Fibroblast of the conjunctiva (primary cell): ENCODE results near the gene MID1.

ENCODE experiments used
- DNase-seq: peaks from one replicate; pipeline ENCODE4 v3.0.0-alpha.2; 2010; ENCODE audit warnings: low read depth

The MID1 gene

GRCh38 chrX:10529344-10529743 lies 91.0 kb downstream of the MID1 start:
- DNase-seq, result no peak

- peak; percentile 61 for DNase-seq
These were observed 93.9 kb downstream of the MID1 start for GRCh38 chrX:10526451-10526850.

DNA sequence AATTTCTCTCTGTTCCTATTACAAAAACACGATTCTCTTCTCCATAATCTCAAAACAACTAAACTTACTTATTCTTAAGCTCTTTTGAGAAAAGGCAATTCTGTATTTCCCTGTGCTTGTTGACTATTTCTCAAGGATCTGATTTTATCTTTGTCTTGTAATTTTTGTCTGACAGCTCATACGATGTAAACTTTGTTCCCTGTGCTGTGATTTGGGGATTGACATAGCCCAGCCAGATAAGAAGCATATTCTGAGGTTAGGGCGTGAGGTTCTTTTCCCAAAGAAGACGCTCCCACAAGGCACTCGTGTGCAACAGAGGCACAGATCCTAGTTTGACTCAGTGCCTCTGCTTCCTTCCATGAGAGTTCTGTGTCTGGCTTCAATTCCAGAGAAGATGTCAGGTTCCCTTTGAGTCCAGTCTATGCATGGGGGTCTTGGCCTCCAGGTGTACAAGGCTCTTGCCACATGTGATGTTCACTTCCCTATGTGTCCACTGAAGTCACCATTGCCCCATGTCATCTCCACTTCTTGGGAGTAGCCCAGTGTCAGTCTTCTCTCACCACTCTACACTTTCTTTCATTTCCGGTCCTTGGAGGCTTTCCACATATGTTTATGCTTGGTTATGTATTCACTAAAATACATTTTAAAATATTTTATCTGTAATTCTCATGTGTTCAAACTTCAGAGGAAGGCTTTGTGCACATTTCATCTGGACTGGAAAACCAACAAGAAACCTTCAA lies 94.8 kb downstream of the MID1 start:
- DNase-seq, result no peak

- no peak for DNase-seq
These were observed 95.8 kb downstream of the MID1 start for GRCh38 chrX:10524578-10524977.

DNA sequence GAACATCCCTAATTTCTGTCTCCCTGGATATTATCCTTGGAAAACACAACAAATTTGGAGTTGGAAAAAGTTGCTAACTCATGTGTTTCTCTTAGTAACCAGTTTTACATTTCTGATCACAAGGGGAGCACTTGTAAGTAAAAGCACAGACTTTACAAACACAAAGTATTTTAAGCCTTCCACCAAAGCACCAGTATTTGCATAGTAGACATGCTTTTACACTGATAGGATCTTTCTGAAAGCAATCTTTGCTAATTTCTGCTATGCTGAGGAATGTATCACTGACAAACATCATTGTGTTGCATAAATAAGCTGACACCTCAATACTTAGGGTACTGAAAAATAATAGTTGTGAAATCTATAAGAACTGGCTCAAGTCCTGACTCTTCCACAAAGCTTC lies 100.6 kb downstream of the MID1 start:
- DNase-seq, result no peak

- DNase-seq, result no peak
These were observed 101.1 kb downstream of the MID1 start for GRCh38 chrX:10519278-10519677.

DNA sequence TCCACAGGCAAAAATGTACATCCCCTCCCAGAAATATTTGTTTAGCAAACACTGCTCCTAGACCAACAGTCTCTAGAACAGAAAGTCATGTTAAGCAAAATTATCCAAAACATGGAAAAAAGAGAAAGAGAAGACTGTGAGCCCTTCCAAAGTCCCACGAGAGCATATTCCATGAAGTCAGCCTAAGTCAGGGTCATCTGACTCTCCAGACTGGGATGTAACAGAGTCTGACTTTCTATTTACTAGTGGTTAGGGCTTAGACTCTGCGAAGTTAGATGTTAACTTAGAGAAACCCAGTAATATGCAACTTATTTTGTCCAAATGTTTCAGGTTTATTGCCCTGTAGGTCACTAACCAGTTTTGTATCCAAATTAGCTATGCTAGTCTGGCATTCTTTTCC lies 102.3 kb downstream of the MID1 start:
- no peak for DNase-seq

- no peak for DNase-seq
These were observed 103.5 kb downstream of the MID1 start for GRCh38 chrX:10516781-10517322.

DNA sequence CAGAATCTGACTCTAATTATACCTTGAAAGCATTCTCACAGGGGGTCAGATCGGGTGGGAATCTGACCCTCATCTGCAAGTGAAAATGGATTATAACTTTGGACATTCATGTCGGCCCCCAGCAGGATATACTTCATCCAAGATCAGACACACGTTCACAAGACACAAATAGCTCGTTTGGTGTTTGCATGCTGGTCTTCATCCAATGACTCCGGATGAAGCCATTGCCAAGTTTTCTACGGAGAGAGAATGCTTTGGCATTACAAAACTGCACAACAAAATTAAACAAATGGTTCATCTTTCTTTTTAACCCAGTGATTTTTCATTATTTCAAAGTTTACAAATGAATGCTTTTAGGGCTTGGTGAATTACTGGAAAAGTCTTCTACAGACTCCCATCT lies 105.5 kb downstream of the MID1 start:
- no peak for DNase-seq

DNA sequence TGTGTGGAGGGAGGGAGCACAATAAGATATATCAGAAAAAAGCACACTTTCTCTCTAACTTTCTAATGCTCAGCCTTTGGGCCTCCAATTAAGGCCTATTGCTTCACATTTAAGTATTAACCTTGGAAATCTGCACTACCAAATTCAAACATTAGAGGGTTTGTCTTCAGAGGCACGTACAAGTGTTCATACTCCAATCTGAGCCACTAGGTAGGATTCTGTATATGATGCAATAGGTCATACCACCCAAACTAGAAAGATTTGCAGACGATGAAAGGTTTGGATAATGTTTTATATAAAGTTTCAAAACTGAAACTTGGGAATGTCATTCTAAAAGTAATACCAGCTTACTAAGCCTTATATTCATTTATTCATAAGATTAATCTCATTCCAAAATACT lies 106.4 kb downstream of the MID1 start:
- DNase-seq, result no peak

DNA sequence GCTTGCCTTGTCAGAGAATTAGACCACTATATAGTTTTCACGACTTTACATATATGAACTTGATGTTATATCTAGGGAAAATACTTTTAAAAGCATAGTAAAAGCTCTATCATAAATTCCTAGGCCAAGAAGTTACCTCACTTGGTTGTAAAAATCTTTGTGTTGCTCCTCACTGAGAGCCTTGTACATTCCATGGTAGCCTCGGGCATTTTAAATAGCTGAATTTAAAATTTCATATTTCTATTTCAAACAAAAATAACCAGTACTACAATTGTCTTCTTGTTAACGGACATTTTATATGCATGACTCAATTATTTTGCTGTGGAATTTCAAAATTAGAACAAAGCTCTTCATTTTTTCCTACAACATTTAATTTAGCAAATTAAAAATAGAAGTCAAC lies 107.6 kb downstream of the MID1 start:
- DNase-seq, result no peak

DNA sequence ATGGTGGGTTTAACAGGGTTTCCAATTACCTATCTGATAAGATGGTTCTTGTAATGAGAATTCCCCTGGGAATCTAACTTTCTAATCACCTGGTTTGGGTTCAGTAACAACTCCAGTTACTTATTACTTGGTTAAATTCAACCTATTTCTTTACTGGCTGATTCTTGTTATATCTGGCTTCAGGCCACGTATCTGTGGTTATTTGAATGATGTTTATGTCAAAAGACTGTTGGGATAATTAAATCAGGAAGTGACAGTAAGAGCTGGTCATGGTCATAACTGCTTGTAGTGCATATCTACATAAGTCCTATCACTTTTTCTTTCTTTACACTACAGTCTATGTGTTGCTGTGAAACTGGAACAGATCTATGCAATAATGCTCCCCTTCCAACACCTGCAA lies 108.1 kb downstream of the MID1 start:
- no peak for DNase-seq

GRCh38 chrX:10509397-10509796 lies 111.0 kb downstream of the MID1 start:
- no peak for DNase-seq

GRCh38 chrX:10508891-10509290 lies 111.5 kb downstream of the MID1 start:
- no peak for DNase-seq

DNA sequence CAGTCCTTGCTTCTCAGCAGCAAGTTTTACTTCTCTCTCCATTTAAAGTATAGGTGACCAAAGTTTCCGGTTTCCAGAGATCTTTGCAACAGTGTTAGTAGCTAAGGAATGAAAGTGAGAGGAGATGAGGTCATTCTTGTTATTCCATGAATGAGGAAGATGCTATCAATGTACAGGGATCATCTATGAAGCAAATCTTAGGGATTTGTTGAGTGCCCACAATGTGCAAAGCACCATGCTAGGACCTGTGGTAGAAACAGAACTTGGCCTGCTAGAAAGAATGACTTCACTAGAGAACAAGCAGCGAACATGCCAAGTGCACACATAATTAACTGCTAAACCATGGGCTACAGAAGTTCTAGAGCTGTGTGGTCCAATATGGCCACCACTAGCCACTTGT lies 112.5 kb downstream of the MID1 start:
- no peak for DNase-seq

DNA sequence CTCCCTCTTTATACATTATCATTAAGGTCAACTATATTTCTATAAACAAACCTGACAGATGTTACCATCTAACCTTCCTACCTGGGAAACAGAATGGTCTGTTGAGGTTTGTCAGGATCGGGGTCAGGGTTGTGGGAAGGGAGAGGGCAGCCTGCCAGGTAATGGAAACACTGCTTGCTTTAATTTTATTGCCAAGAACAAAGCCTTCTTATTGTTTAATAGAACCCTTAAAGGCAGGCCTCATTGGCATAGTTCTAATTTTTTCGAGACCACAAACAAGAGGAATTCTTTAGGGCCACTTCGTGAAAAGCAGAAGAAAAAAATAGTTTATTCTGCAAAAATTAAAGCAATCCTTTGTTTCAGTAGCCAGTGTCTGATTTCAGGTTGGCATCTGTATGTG lies 113.2 kb downstream of the MID1 start:
- DNase-seq, result no peak

- no peak for DNase-seq
These were observed 113.6 kb downstream of the MID1 start for GRCh38 chrX:10506781-10507180.

DNA sequence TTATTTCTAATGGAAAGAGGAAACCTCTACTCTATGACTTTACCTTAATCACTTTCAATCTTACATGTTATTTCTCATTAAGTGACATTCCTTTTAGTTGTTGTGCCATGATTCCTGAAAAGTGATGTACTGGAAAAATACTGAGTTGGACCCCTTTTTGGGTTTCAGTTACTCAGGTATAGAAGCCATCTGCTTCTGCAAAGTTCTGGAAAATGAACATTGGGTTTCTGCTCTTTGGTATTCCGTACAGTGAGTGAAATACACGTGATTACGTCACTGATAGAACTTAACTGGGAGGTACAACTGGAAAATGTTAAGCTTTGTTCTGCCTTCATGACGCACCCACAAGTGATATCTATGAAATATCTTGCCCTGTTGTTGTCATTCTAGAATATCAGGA lies 114.7 kb downstream of the MID1 start:
- no peak for DNase-seq

- DNase-seq, result no peak
These were observed 117.4 kb downstream of the MID1 start for GRCh38 chrX:10502961-10503360.

DNA sequence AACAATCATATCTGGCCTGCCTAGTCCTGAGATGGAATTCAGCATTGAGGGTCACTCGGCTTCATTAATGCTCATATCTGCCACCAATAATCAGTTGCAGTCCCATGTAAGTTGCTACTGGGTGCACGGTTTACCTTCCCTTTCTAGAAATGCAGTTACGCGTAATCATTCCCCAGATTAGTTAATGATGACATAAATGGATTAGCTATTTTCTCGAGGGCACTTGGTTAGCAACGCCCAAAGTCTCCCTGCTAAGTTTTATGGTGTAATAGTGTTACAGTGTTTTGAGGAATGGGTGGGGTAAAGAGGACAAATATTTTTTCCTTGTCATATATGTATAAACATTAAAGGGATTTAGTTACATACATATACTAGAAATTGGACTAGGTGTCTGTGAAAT lies 118.8 kb downstream of the MID1 start:
- DNase-seq, result no peak

DNA sequence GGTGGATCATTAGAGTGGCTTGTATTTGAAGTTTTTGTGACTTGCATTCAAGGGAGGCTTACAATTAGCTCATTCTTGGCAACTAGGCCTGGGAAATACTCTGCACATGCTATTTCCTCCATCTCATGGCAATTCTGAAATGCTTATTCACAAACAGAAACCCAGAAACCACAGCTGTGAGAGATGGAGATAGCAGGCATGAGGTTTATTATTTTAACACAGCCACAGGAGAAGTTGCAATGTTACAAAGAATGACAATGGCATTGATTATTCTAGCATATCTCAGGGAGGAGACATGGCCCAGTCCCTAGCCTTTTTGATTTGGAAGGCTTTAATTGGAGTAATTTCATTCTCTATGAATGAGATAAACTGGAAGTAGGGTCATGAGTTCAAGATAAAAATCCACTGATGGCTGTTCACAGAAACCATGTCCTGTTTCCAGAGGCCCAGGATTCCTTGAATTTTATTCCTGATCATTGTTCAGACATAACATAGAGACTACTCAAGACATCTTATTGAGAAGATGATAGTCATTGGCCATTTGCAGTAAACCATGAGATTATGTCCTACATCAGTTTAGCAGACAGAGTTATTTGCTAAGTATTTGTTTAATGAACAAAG lies 123.9 kb downstream of the MID1 start:
- DNase-seq, result no peak

DNA sequence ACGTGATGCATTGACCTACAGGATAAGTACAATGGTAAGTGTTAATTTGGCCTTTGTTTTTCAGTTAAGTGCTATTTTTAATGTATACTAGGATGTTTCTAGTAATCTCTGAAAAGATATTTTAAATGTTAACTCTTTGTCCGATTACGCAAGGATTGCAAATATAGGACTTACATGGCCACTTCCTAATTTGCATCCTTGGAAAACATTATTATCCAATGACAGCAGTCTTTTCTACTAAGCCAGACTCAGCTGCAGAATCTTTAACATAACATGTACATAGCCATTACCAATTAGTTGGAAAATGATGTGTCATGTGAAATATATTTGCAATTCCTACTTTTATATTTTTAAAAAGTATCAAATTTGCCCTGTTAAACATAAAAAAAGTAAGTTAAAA lies 124.7 kb downstream of the MID1 start:
- no peak for DNase-seq

GRCh38 chrX:10492250-10492649 lies 128.1 kb downstream of the MID1 start:
- no peak for DNase-seq

DNA sequence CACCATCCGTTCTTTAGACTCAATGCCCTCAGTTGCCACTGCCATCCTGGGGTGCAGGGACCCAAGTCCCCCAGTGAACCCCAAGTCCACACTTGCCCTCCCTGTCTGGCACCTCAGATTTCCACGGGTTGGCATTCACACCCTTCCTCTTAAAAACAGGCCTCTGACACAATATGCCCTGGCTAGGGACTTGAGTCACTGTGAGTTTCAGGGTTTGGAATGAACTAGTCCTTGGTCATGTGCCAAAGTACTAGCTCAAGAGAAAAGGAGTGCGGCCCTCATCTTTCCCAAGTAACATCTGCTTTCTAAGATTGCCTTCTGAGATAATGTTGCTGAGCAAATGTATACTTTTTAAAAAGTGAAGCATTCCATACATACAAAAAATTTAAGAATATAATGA lies 134.0 kb downstream of the MID1 start:
- DNase-seq, result peak; percentile 45
